Vagina (tissue), 2 donors: ENCODE data around the gene RAPGEF4. TPM values are rescaled to one million over a fixed set of nuclear protein-coding genes. Genes with fewer than 3 reads are reported as not detected.

Experiments
- DNase-seq, 2 donors: peaks; one replicate each; pipeline ENCODE4 v3.0.0-alpha.2; 2017; ENCODE audit errors: extremely low spot score in 2 of 2
- H3K27ac ChIP-seq: fragments of 200-600 bp; sonication (generic); one replicate; pipeline ENCODE4 v1.5.1; 2019
- H3K27me3 ChIP-seq: fragments of 200-600 bp; sonication (generic); one replicate; pipeline ENCODE4 v1.5.1; 2019
- H3K36me3 ChIP-seq, 2 donors: fragments of 200-600 bp; sonication (generic); one replicate each; pipeline ENCODE4 v1.5.1; 2017 to 2019
- H3K4me1 ChIP-seq: fragments of 200-600 bp; sonication (generic); one replicate; pipeline ENCODE4 v1.5.1; 2019
- H3K4me3 ChIP-seq, 2 donors: fragments of 200-600 bp; sonication (generic); 1 replicate in 1 of 2; 2 replicates in 1 of 2; pipeline ENCODE4 v1.5.1; 2016 to 2019
- H3K9me3 ChIP-seq: fragments of 200-600 bp; sonication (generic); one replicate; pipeline ENCODE4 v1.5.1; 2019
- CTCF ChIP-seq, 3 experiments: fragments of 450-650 bp in 2 of 3; fragments of 200-600 bp in 1 of 3; sonication (generic) in 1 of 3; IDR thresholded peaks; one replicate each; pipeline ENCODE4 v1.5.1; 2017 to 2019; ENCODE audit warnings: antibody characterized with exemption in 3 of 3, mild to moderate bottlenecking in 2 of 3, moderate library complexity in 2 of 3
- POLR2A ChIP-seq, 2 donors: fragments of 450-650 bp; IDR thresholded peaks; one replicate each; pipeline ENCODE4 v1.6.1; 2017; ENCODE audit warnings: antibody characterized with exemption in 2 of 2, mild to moderate bottlenecking in 2 of 2, moderate library complexity in 2 of 2
- POLR2AphosphoS5 ChIP-seq, 2 donors: sonication (generic); formaldehyde crosslinking; IDR thresholded peaks; one replicate each; pipeline ENCODE4 v1.9.0; 2017; ENCODE audit warnings: antibody characterized with exemption in 2 of 2, mild to moderate bottlenecking in 2 of 2, low read depth in 1 of 2; ENCODE audit not compliant: insufficient read depth in 1 of 2
- intact Hi-C: fragments of 100-400 bp; cut with DNase I; formaldehyde crosslinking; loops from one replicate; pipeline ENCODE4 v1.15.1; 2023
- total RNA-seq: library from RNA; depleted of rRNA; stranded (reverse); fragments of >200 nt; gene quantifications from one replicate; pipeline ENCODE4 v1.2.3, GENCODE V29; 2016

The RAPGEF4 gene
- total RNA-seq, 1 donor from 2014 or later = 18.4 TPM

- intact Hi-C loops = no loop called here
- TF ChIP-seq CTCF (IDR thresholded peaks at IDR 0.05) (no peak), POLR2AphosphoS5 (IDR thresholded peaks at IDR 0.05; ENCODE audit: insufficient read depth in 1 of 2, low read depth in 1 of 2) (peak in 1 of 2 donors; percentile 93), POLR2A (IDR thresholded peaks at IDR 0.05) (no peak)
- Histone ChIP-seq H3K9me3 (no peaks in the 10 kb centered on the region), H3K4me3 (no peak overlapping the region), H3K27me3 (no peaks in the 10 kb centered on the region), H3K36me3 (no peaks in the 10 kb centered on the region), H3K4me1 (no peaks in the 10 kb centered on the region), H3K27ac (no peak overlapping the region)
- DNase-seq = no peak
Measured at GRCh38 chr2:172836347-172836821, 100.7 kb downstream of the RAPGEF4 start.

GRCh38 chr2:172836827-172837226 lies 101.2 kb downstream of the RAPGEF4 start:
- Histone ChIP-seq H3K27me3 (no peaks in the 10 kb centered on the region), H3K27ac (no peak overlapping the region), H3K4me1 (no peaks in the 10 kb centered on the region), H3K4me3 (no peak overlapping the region), H3K36me3 (no peaks in the 10 kb centered on the region), H3K9me3 (no peaks in the 10 kb centered on the region)
- intact Hi-C loops = no loop called here
- TF ChIP-seq CTCF (IDR thresholded peaks at IDR 0.05) (no peak), POLR2AphosphoS5 (IDR thresholded peaks at IDR 0.05; ENCODE audit: insufficient read depth in 1 of 2, low read depth in 1 of 2) (no peak), POLR2A (IDR thresholded peaks at IDR 0.05) (no peak)
- no peak for DNase-seq

- Histone ChIP-seq H3K4me1 (peaks cover 8% of the 10 kb centered on the region), H3K9me3 (no peaks in the 10 kb centered on the region), H3K27me3 (no peaks in the 10 kb centered on the region), H3K27ac (no peak overlapping the region), H3K4me3 (no peak overlapping the region), H3K36me3 (no peaks in the 10 kb centered on the region)
- DNase-seq = no peak
- TF ChIP-seq POLR2A (IDR thresholded peaks at IDR 0.05) = no peak
- no peak for TF ChIP-seq CTCF (IDR thresholded peaks at IDR 0.05)
- no peak for TF ChIP-seq POLR2AphosphoS5 (IDR thresholded peaks at IDR 0.05; ENCODE audit: insufficient read depth in 1 of 2, low read depth in 1 of 2)
- intact Hi-C loops = no loop called here
Measured at GRCh38 chr2:172839446-172839845, 103.8 kb downstream of the RAPGEF4 start.

GRCh38 chr2:172842511-172843265 lies 107.0 kb downstream of the RAPGEF4 start:
- no peak for TF ChIP-seq POLR2A (IDR thresholded peaks at IDR 0.05)
- H3K36me3 ChIP-seq = no peaks in the 10 kb centered on the region
- no peak overlapping the region for H3K4me3 ChIP-seq
- intact Hi-C loops = loop anchor here (5.0 kb wide), 1 partner anchor 815 kb away; no protein-coding TSS in a partner anchor
- H3K27me3 ChIP-seq = no peaks in the 10 kb centered on the region
- H3K27ac ChIP-seq = no peak overlapping the region
- no peaks in the 10 kb centered on the region for H3K9me3 ChIP-seq
- no peak for DNase-seq
- H3K4me1 ChIP-seq = peaks cover 8% of the 10 kb centered on the region

GRCh38 chr2:172843266-172843582 lies 107.6 kb downstream of the RAPGEF4 start:
- no peak for TF ChIP-seq CTCF (IDR thresholded peaks at IDR 0.05)
- TF ChIP-seq POLR2AphosphoS5 (IDR thresholded peaks at IDR 0.05; ENCODE audit: insufficient read depth in 1 of 2, low read depth in 1 of 2) = no peak
- TF ChIP-seq POLR2A (IDR thresholded peaks at IDR 0.05) = no peak
- Histone ChIP-seq H3K36me3 (no peaks in the 10 kb centered on the region), H3K4me1 (peaks cover 8% of the 10 kb centered on the region), H3K4me3 (no peak overlapping the region), H3K27me3 (no peaks in the 10 kb centered on the region), H3K9me3 (no peaks in the 10 kb centered on the region), H3K27ac (no peak overlapping the region)
- intact Hi-C loops = loop anchor here (5.0 kb wide), 1 partner anchor 816 kb away; no protein-coding TSS in a partner anchor
- no peak for DNase-seq
